AG09319 (cell line): ENCODE data around the gene SMCR8.
"Not testable (repeated sequence)": the region's sequence is repeated elsewhere in the genome, so short reads cannot be mapped to it uniquely, and the experiment has no call there.

ENCODE experiments used
- DNase-seq: peaks from one replicate; pipeline ENCODE4 v3.0.0-alpha.2; 2010; ENCODE audit warnings: low read depth; ENCODE audit errors: extremely low read depth
- CTCF ChIP-seq: IDR thresholded peaks from 2 replicates; pipeline ENCODE4 v1.5.1; 2011; ENCODE audit warnings: low read depth, mild to moderate bottlenecking, inconsistent platforms, low read length, moderate library complexity

Gene SMCR8

DNA sequence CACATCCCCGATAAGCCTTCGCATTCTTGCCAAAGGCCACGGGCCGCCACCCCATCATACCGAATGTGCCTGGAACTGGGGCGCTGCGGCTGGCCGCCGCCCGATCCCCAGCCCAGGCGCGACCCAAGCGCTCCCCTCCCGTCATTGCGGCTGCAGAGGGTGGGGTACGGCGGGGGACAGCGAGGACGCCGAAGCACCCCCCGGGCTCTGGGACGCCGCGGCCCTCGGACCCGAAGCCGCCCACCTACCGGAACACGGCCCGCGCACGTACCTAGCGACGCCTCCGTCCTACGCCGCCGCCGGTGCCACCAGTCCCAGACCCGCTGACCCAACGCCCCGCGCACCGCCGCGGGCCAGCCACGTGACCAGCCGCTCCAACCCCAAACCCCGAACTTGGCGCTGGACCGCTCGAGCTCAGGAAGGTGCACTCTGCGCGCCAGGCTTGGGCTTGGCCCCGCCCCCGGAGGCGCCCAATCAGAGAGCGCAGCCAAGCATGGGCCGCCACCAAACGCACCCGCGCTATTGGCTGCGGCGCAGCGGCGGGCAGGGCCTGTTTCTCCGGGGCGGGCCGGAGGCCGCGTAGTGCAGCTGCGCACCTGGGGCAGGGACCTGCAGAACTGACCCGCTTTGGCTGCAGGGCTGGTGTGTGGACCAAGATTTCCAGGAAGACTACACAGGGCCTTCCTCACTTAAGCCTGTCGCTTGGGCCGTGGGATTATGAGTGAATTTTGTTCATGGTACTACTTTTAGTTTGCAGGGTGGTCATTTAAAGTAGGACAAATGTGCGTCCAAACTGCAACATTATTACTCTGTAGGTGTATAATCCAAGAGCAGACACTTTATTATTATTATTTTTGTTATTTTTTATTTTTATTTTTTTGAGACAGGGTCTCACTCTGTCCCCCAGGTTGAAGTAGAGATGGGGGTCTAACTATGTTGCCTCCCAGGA, 48.3 kb downstream of the SMCR8 start, which contains the start of gene SHMT1:
SHMT1 (minus strand) TSS at position 450 of the 949 bp plus-strand sequence. CDS start 7,569 bp downstream, outside the sequence.
- DNase-seq: peak; percentile 56
- TF ChIP-seq CTCF: no peak

- TF ChIP-seq CTCF: no peak
- no peak for DNase-seq
Observed at GRCh38 chr17:18364166-18364565, 49.1 kb downstream of the SMCR8 start.

GRCh38 chr17:18368946-18369345, 53.9 kb downstream of the SMCR8 start:
- no peak for DNase-seq
- TF ChIP-seq CTCF: no peak

- no peak for DNase-seq
- TF ChIP-seq CTCF: no peak
Observed at GRCh38 chr17:18370761-18371160, 55.7 kb downstream of the SMCR8 start.

- no peak for TF ChIP-seq CTCF
- DNase-seq: no peak
Observed at GRCh38 chr17:18371455-18371854, 56.4 kb downstream of the SMCR8 start.

GRCh38 chr17:18373181-18373580, 58.1 kb downstream of the SMCR8 start:
- DNase-seq: not testable (repeated sequence)

- no peak for TF ChIP-seq CTCF
- no peak for DNase-seq
Observed at GRCh38 chr17:18374216-18374615, 59.1 kb downstream of the SMCR8 start.
